GM23338 (cell line): ENCODE data around the gene PCSK5. TPM values are rescaled to one million over a fixed set of nuclear protein-coding genes. Genes with fewer than 3 reads are reported as not detected.

Experiments
- ATAC-seq: fragments of 200-7000 bp; cut with Tn5 transposase; 3 replicates; pipeline ENCODE4 v1.9.1; 2020
- DNase-seq: peaks from one replicate; pipeline ENCODE4 v3.0.0-alpha.2; 2015; ENCODE audit warnings: low spot score
- H2AFZ ChIP-seq: fragments of 200-600 bp; sonication (generic); 2 replicates; pipeline ENCODE4 v1.8.0; 2016; ENCODE audit warnings: antibody characterized with exemption, mild to moderate bottlenecking, moderate library complexity
- H3F3A ChIP-seq: fragments of 200-600 bp; sonication (generic); replicated peaks from 2 replicates; pipeline ENCODE4 v1.8.0; 2017; ENCODE audit warnings: antibody characterized with exemption, mixed run types, low read depth
- H3K27ac ChIP-seq: fragments of 200-600 bp; sonication (generic); 2 replicates; pipeline ENCODE4 v1.6.1; 2016; ENCODE audit warnings: low read depth
- H3K27me3 ChIP-seq: fragments of 200-600 bp; sonication (generic); 2 replicates; pipeline ENCODE4 v1.8.0; 2016; ENCODE audit warnings: mild to moderate bottlenecking, mixed run types, moderate library complexity; ENCODE audit not compliant: insufficient read depth
- H3K36me3 ChIP-seq: fragments of 200-600 bp; sonication (generic); 2 replicates; pipeline ENCODE4 v1.8.0; 2016; ENCODE audit warnings: mild to moderate bottlenecking; ENCODE audit not compliant: insufficient read depth
- H3K4me1 ChIP-seq: fragments of 200-600 bp; sonication (generic); 2 replicates; pipeline ENCODE4 v1.8.0; 2016; ENCODE audit warnings: mild to moderate bottlenecking, moderate library complexity; ENCODE audit not compliant: insufficient read depth
- H3K4me2 ChIP-seq: fragments of 200-600 bp; sonication (generic); 2 replicates; pipeline ENCODE4 v1.7.1; 2017; ENCODE audit warnings: mixed run types
- H3K4me3 ChIP-seq: fragments of 200-600 bp; sonication (generic); 2 replicates; pipeline ENCODE4 v1.6.1; 2016; ENCODE audit warnings: mixed run types
- H3K79me2 ChIP-seq: fragments of 200-600 bp; sonication (generic); replicated peaks from 2 replicates; pipeline ENCODE4 v1.8.0; 2017; ENCODE audit warnings: mild to moderate bottlenecking; ENCODE audit not compliant: insufficient read depth
- H3K9me2 ChIP-seq: fragments of 200-600 bp; sonication (generic); 2 replicates; pipeline ENCODE4 v1.8.0; 2017; ENCODE audit not compliant: insufficient read depth
- H4K20me1 ChIP-seq: fragments of 200-600 bp; sonication (generic); replicated peaks from 2 replicates; pipeline ENCODE4 v1.8.0; 2017; ENCODE audit warnings: mild to moderate bottlenecking; ENCODE audit not compliant: insufficient read depth
- H3K27ac Mint-ChIP-seq: 2 replicates; pipeline ENCODE4 v1.8.0; 2020; ENCODE audit warnings: inconsistent platforms, mild to moderate bottlenecking, moderate library complexity, mixed read lengths
- H3K27me3 Mint-ChIP-seq: 3 replicates; pipeline ENCODE4 v1.8.0; 2022; ENCODE audit warnings: low read depth, mild to moderate bottlenecking, moderate library complexity, mixed read lengths, inconsistent platforms; ENCODE audit not compliant: insufficient read depth, poor library complexity
- H3K36me3 Mint-ChIP-seq: 3 replicates; pipeline ENCODE4 v1.8.0; 2021; ENCODE audit warnings: low read depth, mild to moderate bottlenecking, inconsistent platforms, moderate library complexity, mixed read lengths
- H3K4me1 Mint-ChIP-seq: 3 replicates; pipeline ENCODE4 v1.8.0; 2020; ENCODE audit warnings: mild to moderate bottlenecking, inconsistent platforms, mixed read lengths
- H3K4me3 Mint-ChIP-seq: 3 replicates; pipeline ENCODE4 v1.8.0; 2021; ENCODE audit warnings: moderate library complexity, mild to moderate bottlenecking, inconsistent platforms, mixed read lengths
- H3K9me3 Mint-ChIP-seq: 3 replicates; pipeline ENCODE4 v1.8.0; 2020; ENCODE audit warnings: moderate library complexity, mild to moderate bottlenecking, inconsistent platforms, mixed read lengths
- EZH2 ChIP-seq: fragments of 200-600 bp; sonication (generic); IDR thresholded peaks from one replicate; pipeline ENCODE4 v1.8.0; 2017; ENCODE audit warnings: antibody characterized with exemption, mild to moderate bottlenecking, low read depth; ENCODE audit not compliant: unreplicated experiment
- JUNB ChIP-seq: IDR thresholded peaks from one replicate; pipeline ENCODE4 v1.6.1; 2016; ENCODE audit warnings: antibody characterized with exemption; ENCODE audit not compliant: unreplicated experiment
- NANOG ChIP-seq: IDR thresholded peaks from 2 replicates; pipeline ENCODE4 v1.6.1; 2016; ENCODE audit warnings: antibody characterized with exemption, borderline replicate concordance
- POLR2AphosphoS5 ChIP-seq: IDR thresholded peaks from 2 replicates; pipeline ENCODE4 v1.6.1; 2016; ENCODE audit warnings: antibody characterized with exemption, low read depth
- STAT1 ChIP-seq: IDR thresholded peaks from one replicate; pipeline ENCODE4 v1.6.1; 2016; ENCODE audit warnings: antibody characterized with exemption; ENCODE audit not compliant: unreplicated experiment
- ZNF331 ChIP-seq: fragments of 250-450 bp; sonication (Bioruptor Pico); IDR thresholded peaks from 2 replicates; pipeline ENCODE4 v1.5.0; 2020; ENCODE audit warnings: low read depth, mild to moderate bottlenecking, moderate library complexity
- polyA plus RNA-seq: library from polyadenylated mRNA; unstranded; fragments of >200 nt; fragmentation: Nextera tagmentation; extraction: Ambion mirVana; gene quantifications from 2 replicates; pipeline ENCODE4 v1.2.1, GENCODE V29; 2016
- total RNA-seq: library from RNA; depleted of rRNA; stranded (reverse); fragments of >200 nt; shearing (Covaris generic); gene quantifications from 2 replicates; pipeline ENCODE4 v1.2.3, GENCODE V29; 2014
- TF ChIP-seq, protein P1 (sequence below): IDR thresholded peaks from one replicate; pipeline ENCODE4 v1.6.1; 2018; ENCODE audit warnings: antibody characterized with exemption; ENCODE audit not compliant: unreplicated experiment
- TF ChIP-seq, protein P2 (sequence below): IDR thresholded peaks from 2 replicates; pipeline ENCODE4 v1.6.1; 2016; ENCODE audit warnings: antibody characterized with exemption
- TF ChIP-seq, protein P3 (sequence below), 2 experiments: fragments of 200-600 bp in 1 of 2; sonication (generic) in 1 of 2; conservative IDR thresholded peaks; 2 replicates each; pipeline versions ENCODE4 v1.5.1 to v1.6.1; 2016 to 2017; ENCODE audit warnings: antibody characterized with exemption in 2 of 2, low read depth in 2 of 2, mild to moderate bottlenecking in 2 of 2, moderate library complexity in 1 of 2
- TF ChIP-seq, protein P4 (sequence below): fragments of 250-450 bp; sonication (Bioruptor Pico); IDR thresholded peaks from 2 replicates; pipeline ENCODE4 v1.5.0; 2020; ENCODE audit warnings: mild to moderate bottlenecking, moderate library complexity

Gene PCSK5
- total and polyA plus RNA-seq, 2 experiments from 2014 or later: 12.3 to 34.8 TPM

DNA sequence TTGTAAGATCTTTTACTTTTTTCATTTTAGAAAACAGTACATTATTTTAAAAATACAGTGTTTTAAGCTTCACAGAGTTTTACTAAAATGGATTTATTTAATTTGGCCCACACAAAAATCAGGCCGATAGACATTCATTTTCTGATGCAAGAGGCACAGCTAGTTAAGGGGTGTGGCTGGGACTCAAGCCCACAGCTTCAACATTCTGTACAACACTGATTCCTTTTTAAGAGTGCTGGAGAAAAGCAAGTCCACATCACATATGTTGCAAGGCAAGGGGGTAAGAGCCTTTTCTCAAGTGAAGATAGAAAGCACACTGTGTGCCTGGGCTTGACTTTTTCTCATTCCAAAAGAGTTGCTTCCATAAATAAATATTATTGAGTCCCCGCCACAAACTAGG, 307.9 kb downstream of the PCSK5 start:
- Histone ChIP-seq H3K4me1 (no peaks in the 10 kb centered on the region), H3K27me3 (no peaks in the 10 kb centered on the region), H3F3A (no peaks in the 10 kb centered on the region), H4K20me1 (no peaks in the 10 kb centered on the region), H3K79me2 (no peaks in the 10 kb centered on the region), H3K9me2 (peaks cover 12% of the 10 kb centered on the region; the same call in 1 of the 2 replicates), H3K4me2 (no peak overlapping the region), H3K4me3 (no peak overlapping the region), H3K27ac (no peak overlapping the region), H3K36me3 (no peaks in the 10 kb centered on the region), H2AFZ (no peak overlapping the region)
- ATAC-seq (no peak), DNase-seq (no peak)
- Mint-ChIP-seq H3K27ac (peak overlapping the region; percentile 71; the same call in 1 of the 2 replicates), H3K4me3 (no peak overlapping the region), H3K27me3 (peaks cover 1% of the 10 kb centered on the region), H3K9me3 (no peaks in the 10 kb centered on the region), H3K4me1 (no peaks in the 10 kb centered on the region), H3K36me3 (no peaks in the 10 kb centered on the region)
- TF ChIP-seq ZNF331 (no peak), NANOG (no peak), POLR2AphosphoS5 (no peak), JUNB (no peak), STAT1 (no peak), EZH2 (no peak)
- TF ChIP-seq, protein P1, sequence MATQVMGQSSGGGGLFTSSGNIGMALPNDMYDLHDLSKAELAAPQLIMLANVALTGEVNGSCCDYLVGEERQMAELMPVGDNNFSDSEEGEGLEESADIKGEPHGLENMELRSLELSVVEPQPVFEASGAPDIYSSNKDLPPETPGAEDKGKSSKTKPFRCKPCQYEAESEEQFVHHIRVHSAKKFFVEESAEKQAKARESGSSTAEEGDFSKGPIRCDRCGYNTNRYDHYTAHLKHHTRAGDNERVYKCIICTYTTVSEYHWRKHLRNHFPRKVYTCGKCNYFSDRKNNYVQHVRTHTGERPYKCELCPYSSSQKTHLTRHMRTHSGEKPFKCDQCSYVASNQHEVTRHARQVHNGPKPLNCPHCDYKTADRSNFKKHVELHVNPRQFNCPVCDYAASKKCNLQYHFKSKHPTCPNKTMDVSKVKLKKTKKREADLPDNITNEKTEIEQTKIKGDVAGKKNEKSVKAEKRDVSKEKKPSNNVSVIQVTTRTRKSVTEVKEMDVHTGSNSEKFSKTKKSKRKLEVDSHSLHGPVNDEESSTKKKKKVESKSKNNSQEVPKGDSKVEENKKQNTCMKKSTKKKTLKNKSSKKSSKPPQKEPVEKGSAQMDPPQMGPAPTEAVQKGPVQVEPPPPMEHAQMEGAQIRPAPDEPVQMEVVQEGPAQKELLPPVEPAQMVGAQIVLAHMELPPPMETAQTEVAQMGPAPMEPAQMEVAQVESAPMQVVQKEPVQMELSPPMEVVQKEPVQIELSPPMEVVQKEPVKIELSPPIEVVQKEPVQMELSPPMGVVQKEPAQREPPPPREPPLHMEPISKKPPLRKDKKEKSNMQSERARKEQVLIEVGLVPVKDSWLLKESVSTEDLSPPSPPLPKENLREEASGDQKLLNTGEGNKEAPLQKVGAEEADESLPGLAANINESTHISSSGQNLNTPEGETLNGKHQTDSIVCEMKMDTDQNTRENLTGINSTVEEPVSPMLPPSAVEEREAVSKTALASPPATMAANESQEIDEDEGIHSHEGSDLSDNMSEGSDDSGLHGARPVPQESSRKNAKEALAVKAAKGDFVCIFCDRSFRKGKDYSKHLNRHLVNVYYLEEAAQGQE: no peak
- TF ChIP-seq, protein P2, sequence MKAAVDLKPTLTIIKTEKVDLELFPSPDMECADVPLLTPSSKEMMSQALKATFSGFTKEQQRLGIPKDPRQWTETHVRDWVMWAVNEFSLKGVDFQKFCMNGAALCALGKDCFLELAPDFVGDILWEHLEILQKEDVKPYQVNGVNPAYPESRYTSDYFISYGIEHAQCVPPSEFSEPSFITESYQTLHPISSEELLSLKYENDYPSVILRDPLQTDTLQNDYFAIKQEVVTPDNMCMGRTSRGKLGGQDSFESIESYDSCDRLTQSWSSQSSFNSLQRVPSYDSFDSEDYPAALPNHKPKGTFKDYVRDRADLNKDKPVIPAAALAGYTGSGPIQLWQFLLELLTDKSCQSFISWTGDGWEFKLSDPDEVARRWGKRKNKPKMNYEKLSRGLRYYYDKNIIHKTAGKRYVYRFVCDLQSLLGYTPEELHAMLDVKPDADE: no peak
- TF ChIP-seq, protein P3, sequence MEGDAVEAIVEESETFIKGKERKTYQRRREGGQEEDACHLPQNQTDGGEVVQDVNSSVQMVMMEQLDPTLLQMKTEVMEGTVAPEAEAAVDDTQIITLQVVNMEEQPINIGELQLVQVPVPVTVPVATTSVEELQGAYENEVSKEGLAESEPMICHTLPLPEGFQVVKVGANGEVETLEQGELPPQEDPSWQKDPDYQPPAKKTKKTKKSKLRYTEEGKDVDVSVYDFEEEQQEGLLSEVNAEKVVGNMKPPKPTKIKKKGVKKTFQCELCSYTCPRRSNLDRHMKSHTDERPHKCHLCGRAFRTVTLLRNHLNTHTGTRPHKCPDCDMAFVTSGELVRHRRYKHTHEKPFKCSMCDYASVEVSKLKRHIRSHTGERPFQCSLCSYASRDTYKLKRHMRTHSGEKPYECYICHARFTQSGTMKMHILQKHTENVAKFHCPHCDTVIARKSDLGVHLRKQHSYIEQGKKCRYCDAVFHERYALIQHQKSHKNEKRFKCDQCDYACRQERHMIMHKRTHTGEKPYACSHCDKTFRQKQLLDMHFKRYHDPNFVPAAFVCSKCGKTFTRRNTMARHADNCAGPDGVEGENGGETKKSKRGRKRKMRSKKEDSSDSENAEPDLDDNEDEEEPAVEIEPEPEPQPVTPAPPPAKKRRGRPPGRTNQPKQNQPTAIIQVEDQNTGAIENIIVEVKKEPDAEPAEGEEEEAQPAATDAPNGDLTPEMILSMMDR (conservative IDR thresholded peaks at IDR 0.05; ENCODE audit: low read depth in 2 of 2): no peak
- TF ChIP-seq, protein P4, sequence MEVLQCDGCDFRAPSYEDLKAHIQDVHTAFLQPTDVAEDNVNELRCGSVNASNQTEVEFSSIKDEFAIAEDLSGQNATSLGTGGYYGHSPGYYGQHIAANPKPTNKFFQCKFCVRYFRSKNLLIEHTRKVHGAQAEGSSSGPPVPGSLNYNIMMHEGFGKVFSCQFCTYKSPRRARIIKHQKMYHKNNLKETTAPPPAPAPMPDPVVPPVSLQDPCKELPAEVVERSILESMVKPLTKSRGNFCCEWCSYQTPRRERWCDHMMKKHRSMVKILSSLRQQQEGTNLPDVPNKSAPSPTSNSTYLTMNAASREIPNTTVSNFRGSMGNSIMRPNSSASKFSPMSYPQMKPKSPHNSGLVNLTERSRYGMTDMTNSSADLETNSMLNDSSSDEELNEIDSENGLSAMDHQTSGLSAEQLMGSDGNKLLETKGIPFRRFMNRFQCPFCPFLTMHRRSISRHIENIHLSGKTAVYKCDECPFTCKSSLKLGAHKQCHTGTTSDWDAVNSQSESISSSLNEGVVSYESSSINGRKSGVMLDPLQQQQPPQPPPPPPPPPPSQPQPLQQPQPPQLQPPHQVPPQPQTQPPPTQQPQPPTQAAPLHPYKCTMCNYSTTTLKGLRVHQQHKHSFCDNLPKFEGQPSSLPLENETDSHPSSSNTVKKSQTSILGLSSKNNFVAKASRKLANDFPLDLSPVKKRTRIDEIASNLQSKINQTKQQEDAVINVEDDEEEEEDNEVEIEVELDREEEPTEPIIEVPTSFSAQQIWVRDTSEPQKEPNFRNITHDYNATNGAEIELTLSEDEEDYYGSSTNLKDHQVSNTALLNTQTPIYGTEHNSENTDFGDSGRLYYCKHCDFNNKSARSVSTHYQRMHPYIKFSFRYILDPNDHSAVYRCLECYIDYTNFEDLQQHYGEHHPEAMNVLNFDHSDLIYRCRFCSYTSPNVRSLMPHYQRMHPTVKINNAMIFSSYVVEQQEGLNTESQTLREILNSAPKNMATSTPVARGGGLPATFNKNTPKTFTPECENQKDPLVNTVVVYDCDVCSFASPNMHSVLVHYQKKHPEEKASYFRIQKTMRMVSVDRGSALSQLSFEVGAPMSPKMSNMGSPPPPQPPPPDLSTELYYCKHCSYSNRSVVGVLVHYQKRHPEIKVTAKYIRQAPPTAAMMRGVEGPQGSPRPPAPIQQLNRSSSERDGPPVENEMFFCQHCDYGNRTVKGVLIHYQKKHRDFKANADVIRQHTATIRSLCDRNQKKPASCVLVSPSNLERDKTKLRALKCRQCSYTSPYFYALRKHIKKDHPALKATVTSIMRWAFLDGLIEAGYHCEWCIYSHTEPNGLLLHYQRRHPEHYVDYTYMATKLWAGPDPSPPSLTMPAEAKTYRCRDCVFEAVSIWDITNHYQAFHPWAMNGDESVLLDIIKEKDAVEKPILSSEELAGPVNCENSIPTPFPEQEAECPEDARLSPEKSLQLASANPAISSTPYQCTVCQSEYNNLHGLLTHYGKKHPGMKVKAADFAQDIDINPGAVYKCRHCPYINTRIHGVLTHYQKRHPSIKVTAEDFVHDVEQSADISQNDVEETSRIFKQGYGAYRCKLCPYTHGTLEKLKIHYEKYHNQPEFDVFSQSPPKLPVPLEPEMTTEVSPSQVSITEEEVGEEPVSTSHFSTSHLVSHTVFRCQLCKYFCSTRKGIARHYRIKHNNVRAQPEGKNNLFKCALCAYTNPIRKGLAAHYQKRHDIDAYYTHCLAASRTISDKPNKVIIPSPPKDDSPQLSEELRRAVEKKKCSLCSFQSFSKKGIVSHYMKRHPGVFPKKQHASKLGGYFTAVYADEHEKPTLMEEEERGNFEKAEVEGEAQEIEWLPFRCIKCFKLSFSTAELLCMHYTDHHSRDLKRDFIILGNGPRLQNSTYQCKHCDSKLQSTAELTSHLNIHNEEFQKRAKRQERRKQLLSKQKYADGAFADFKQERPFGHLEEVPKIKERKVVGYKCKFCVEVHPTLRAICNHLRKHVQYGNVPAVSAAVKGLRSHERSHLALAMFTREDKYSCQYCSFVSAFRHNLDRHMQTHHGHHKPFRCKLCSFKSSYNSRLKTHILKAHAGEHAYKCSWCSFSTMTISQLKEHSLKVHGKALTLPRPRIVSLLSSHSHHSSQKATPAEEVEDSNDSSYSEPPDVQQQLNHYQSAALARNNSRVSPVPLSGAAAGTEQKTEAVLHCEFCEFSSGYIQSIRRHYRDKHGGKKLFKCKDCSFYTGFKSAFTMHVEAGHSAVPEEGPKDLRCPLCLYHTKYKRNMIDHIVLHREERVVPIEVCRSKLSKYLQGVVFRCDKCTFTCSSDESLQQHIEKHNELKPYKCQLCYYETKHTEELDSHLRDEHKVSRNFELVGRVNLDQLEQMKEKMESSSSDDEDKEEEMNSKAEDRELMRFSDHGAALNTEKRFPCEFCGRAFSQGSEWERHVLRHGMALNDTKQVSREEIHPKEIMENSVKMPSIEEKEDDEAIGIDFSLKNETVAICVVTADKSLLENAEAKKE (CRISPR knock-in tag): no peak
